ENCODE measurements around the gene TOMM6. TPM values are rescaled to one million over a fixed set of nuclear protein-coding genes. Genes with fewer than 3 reads are reported as not detected.
A peak's percentile ranks its signal among the peaks of the same experiment; 100 is the strongest.

TOMM6 gene
- total RNA-seq = 56.3 TPM

DNA sequence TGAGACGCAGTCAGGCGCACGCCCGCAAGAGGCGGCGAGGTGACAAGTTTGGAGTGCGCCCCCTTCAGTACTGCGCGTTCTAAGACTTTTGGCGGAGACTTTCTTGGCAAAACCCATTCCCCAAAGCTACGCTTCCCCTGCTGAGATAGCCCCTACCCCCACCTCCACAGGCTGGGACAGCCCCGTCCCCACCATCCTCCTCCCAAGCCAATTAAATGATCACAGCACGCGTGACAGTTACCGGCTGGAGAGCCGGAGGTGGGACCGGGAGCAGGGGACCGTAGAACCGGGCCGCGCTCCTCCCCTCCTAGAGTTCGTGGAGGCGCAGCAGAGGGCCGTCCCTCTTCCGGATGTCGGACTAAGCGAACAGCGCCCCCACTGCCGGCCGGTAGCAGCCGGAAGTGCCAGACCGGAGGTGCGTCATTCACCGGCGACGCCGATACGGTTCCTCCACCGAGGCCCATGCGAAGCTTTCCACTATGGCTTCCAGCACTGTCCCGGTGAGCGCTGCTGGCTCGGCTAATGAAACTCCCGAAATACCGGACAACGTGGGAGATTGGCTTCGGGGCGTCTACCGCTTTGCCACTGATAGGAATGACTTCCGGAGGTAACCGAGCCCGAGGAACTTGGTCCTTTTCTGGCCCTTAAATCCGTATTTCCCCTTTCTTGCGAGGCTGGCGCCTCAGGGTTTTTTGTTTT, at the start of gene TOMM6:
Gene TOMM6 (plus strand): TSS at position 476 of the 699 bp plus-strand sequence. CDS start 4 bp downstream, at position 480.
- Histone ChIP-seq H3K4me3 (ENCODE audit: low read length) (peak within 1 kb of the TSS; percentile 85), H3K9me3 (ENCODE audit: low read depth, low read length) (no peaks in the 10 kb centered on the region), H3K4me1 (ENCODE audit: insufficient read depth, low read length) (peaks cover 39% of the 10 kb centered on the region), H3K27me3 (ENCODE audit: insufficient read depth, low read length) (no peaks in the 10 kb centered on the region)

GRCh38 chr6:41739041-41739440, 48.5 kb upstream of the TOMM6 start:
- peaks cover 6% of the 10 kb centered on the region for H3K4me1 ChIP-seq (ENCODE audit: insufficient read depth, low read length)

DNA sequence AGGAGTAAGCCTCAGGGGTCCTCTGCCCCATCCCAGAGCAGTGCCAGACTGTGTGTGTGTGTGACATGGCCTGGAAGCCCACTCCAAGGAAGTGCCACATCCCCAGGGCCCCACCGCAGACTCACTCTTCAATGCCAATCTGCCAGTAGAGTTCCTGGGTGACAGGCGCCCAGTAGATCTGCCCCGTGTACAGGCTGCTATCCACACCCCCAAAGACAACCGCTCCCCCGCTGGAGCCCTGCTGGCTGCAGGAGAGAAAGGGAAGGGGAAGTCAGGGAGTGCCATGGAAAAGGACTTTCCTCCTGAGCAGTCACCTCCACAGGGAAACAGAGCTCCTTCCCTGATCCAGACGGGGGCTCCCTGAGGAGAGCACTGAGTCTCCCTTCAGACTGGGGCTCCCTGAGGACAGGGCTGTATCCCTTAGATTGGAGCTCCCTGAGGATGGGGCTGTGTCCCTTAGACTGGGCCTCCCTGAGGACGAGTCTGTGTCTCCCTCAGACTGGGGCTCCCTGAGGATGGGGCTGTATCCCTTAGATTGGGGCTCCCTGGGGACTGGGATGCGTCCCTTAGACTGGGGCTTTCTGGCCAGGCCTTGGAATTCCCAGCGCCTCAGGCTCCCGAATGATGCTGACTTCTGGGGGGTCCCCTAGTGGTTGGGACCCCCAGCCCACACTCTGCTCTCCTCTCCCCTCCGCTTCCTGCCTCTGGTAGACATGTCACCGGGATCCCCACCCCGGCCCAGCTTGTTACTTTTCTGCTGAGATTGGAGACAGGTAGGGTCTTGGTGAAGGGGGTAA, 46.9 kb upstream of the TOMM6 start:
- no peaks in the 10 kb centered on the region for H3K9me3 ChIP-seq (ENCODE audit: low read depth, low read length)
- no peaks in the 10 kb centered on the region for H3K27me3 ChIP-seq (ENCODE audit: insufficient read depth, low read length)
- H3K4me1 ChIP-seq (ENCODE audit: insufficient read depth, low read length) = peaks cover 6% of the 10 kb centered on the region
- no peak overlapping the region for H3K4me3 ChIP-seq (ENCODE audit: low read length)

More at GRCh38 chr6:41739041-41739440, 48.5 kb upstream of the TOMM6 start:
- Histone ChIP-seq H3K27me3 (ENCODE audit: insufficient read depth, low read length) (no peaks in the 10 kb centered on the region), H3K9me3 (ENCODE audit: low read depth, low read length) (no peaks in the 10 kb centered on the region), H3K4me3 (ENCODE audit: low read length) (no peak overlapping the region)

DNA sequence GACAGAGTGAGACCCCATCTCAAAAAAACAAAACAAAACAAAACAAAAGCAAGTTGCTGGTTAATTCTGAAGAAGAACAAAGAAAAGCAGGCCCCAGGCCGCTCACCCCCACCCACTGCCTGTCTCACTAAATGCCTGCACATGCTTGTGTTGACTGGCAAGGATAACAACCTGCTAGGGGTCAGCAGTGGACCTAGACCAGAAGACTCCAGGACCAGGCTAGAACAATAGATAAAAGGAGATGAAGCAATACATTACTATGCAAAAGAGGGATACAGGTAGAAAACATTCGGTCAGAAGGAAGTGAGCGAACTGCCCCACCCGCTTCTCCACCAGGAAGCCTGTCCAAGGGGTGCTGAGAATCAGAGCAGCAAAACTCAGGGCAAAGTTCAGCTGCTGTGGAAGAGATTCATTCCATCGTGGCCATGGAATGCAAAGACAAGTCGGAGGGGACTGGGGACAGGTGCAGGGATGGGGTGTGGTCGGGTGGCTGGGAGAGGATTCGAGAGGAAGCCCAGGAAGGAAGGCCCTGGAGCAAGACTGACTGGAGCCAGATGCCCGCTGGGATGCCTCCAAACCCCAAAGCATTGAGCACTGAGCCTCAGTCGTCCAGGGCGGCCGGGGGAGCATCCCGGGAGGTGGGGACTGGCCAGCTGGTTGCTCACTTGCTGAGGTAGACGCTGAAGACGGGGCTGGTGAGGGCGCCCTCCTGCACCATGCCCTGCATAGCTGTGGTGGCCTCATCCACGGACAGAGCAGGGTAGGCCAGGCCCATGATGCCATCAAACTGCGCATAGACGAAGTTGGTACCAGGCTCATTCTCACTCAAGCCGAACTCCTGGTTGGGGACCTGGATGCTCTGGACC, 45.6 kb upstream of the TOMM6 start:
- Histone ChIP-seq H3K27me3 (ENCODE audit: insufficient read depth, low read length) (no peaks in the 10 kb centered on the region), H3K4me1 (ENCODE audit: insufficient read depth, low read length) (no peaks in the 10 kb centered on the region), H3K9me3 (ENCODE audit: low read depth, low read length) (no peaks in the 10 kb centered on the region), H3K4me3 (ENCODE audit: low read length) (no peak overlapping the region)

DNA sequence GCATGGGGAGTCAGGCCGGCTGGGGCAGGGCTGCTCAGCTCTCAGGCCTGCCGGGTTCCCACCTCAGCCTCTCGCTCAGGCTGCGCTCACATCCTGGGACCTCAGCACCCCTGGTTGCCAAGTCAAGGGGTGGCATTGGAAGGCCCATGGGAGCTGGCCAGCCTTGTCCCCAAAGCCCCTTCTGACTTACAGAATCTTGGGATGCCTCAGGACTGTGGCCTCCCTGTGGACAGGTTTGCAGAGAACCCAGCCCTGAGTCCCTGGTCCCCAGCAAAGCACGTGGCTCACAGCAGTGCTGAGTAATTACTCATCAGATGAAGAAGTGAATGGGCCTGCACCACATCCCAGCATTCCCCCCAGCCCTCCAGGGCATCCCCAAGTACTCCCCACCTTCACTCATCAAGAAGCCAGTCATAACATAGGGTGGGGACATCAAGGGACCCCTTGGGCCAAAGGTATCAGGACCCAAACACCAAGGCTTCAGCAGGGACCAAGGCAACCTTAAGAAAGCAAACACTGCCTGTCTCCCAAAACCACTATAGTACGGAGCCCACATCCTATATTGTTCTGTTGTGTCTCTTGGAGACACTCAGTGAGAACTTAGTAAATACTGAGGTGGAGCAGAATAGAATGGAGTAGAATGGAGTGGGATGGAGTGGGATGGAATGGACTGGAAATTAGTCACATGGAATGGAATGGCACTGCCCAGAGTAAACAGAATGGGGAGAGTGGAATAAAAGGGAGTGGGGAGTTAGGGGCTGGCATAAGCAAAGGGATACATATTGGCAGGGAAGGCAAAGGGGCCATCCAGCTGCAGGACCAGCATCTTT, 43.9 kb upstream of the TOMM6 start:
- H3K4me1 ChIP-seq (ENCODE audit: insufficient read depth, low read length) = no peaks in the 10 kb centered on the region
- no peaks in the 10 kb centered on the region for H3K9me3 ChIP-seq (ENCODE audit: low read depth, low read length)
- no peaks in the 10 kb centered on the region for H3K27me3 ChIP-seq (ENCODE audit: insufficient read depth, low read length)
- no peak overlapping the region for H3K4me3 ChIP-seq (ENCODE audit: low read length)

GRCh38 chr6:41744236-41744787, 43.2 kb upstream of the TOMM6 start:
- H3K4me1 ChIP-seq (ENCODE audit: insufficient read depth, low read length) = no peaks in the 10 kb centered on the region
- no peaks in the 10 kb centered on the region for H3K9me3 ChIP-seq (ENCODE audit: low read depth, low read length)
- no peak overlapping the region for H3K4me3 ChIP-seq (ENCODE audit: low read length)
- H3K27me3 ChIP-seq (ENCODE audit: insufficient read depth, low read length) = no peaks in the 10 kb centered on the region

- Histone ChIP-seq H3K9me3 (ENCODE audit: low read depth, low read length) (no peaks in the 10 kb centered on the region), H3K4me1 (ENCODE audit: insufficient read depth, low read length) (no peaks in the 10 kb centered on the region), H3K4me3 (ENCODE audit: low read length) (no peak overlapping the region), H3K27me3 (ENCODE audit: insufficient read depth, low read length) (no peaks in the 10 kb centered on the region)
These were observed 41.4 kb upstream of the TOMM6 start for GRCh38 chr6:41746107-41746506.

DNA sequence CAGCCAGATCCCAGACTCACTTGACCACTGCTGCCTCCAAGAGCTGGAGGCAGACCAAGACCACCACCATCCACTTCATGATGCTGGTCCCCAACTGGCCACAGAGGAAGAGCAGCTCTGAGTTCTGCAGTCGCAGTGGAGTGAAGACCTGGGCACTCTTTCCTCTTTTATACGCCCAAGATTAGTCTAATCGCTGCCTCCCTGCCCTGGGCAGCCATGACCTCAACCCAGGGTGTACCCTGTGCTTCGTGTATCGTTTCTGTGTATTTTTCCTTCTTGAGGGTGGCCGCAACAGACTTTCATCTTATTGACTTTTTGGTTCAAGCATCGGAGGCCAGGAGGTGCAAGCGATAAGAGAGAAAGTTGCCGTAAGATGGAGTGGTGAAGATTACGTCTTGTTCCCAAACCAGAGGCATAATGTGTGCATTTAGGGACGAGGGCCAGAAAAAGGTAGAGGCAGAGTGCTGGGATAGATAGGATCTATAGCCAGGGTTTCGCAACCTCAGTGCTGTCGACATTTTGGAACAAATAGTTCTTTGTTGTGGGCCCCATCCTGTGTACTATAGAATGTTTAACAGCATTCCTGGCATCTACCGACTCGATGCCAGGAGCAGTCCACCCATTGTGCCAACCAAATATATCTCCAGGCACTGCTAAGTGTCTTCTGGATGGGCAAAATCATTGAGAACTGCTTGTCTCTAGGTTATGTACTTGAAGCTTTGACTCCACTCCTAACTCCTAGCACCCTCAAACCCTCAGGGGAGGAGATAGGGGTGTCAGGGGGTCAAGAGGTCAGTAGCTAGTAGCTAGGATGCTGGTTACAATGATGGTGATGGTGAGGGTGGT, 40.0 kb upstream of the TOMM6 start, which contains the start of gene PGC:
Gene PGC (minus strand): TSS at position 142 of the 846 bp plus-strand sequence. CDS start 63 bp downstream, at position 79.
- no peaks in the 10 kb centered on the region for H3K4me1 ChIP-seq (ENCODE audit: insufficient read depth, low read length)
- no peak within 1 kb of the TSS for H3K4me3 ChIP-seq (ENCODE audit: low read length)
- no peaks in the 10 kb centered on the region for H3K9me3 ChIP-seq (ENCODE audit: low read depth, low read length)
- no peaks in the 10 kb centered on the region for H3K27me3 ChIP-seq (ENCODE audit: insufficient read depth, low read length)

DNA sequence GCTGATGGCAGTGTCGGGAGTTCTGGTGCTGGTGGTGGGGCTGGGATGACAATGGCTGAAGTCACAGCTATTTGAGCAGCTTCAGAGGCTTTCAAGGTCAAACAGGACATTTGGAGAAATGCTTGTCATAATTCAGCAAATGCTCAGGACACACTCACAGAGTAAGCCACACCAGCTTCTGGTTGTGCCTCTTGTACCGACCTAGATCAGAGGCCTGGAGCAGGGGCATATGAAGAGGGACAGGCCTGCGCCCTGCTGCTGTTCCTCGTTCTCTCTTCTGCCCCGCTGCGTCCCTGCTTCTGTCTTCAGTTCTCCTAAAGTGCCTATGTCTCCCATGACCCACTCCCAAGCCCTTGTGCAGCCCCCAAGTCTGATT, 39.4 kb upstream of the TOMM6 start:
- H3K27me3 ChIP-seq (ENCODE audit: insufficient read depth, low read length) = no peaks in the 10 kb centered on the region
- H3K9me3 ChIP-seq (ENCODE audit: low read depth, low read length) = no peaks in the 10 kb centered on the region
- no peak overlapping the region for H3K4me3 ChIP-seq (ENCODE audit: low read length)
- H3K4me1 ChIP-seq (ENCODE audit: insufficient read depth, low read length) = no peaks in the 10 kb centered on the region

DNA sequence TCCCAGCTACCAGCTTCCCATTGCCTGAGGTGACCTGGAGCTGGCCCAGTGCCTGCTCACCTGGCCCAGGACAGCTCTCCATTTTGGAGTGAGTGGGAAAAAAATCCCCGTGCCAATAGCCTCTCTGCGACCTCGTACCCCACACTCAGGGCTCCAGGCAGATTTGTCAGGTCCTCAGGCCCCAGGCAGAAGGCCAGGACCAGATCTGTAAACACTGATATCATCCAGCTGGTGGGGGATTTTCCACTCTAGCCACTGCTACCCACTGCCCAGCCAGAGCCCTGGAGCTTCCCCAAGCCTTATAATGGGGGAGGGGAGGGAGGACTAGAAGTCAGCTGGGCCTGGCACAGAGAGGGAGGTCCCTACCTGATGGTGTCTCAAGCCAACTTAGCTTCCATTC, 39.0 kb upstream of the TOMM6 start:
- no peaks in the 10 kb centered on the region for H3K27me3 ChIP-seq (ENCODE audit: insufficient read depth, low read length)
- H3K4me1 ChIP-seq (ENCODE audit: insufficient read depth, low read length) = no peaks in the 10 kb centered on the region
- no peaks in the 10 kb centered on the region for H3K9me3 ChIP-seq (ENCODE audit: low read depth, low read length)
- no peak overlapping the region for H3K4me3 ChIP-seq (ENCODE audit: low read length)

DNA sequence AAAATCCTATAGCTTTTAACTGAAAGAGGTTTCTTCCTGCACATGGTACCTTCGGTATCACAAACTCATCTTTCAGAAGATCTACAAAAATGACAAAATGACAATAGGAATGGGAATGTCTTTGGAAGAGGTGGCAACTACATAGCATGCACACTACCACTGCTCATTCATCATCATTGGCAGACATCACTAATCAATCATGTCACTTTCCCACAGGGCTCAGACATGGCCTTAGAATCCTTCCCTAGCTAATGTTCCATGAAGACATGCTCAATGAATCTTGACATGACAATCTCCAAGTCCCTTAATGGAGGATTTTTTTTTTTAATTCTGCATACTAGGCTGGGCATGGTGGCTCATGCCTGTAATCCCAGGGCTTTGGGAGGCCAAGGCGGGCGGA, 37.1 kb upstream of the TOMM6 start:
- Histone ChIP-seq H3K9me3 (ENCODE audit: low read depth, low read length) (no peaks in the 10 kb centered on the region), H3K4me1 (ENCODE audit: insufficient read depth, low read length) (no peaks in the 10 kb centered on the region), H3K4me3 (ENCODE audit: low read length) (no peak overlapping the region), H3K27me3 (ENCODE audit: insufficient read depth, low read length) (no peaks in the 10 kb centered on the region)

GRCh38 chr6:41755895-41756294, 31.6 kb upstream of the TOMM6 start:
- H3K4me1 ChIP-seq (ENCODE audit: insufficient read depth, low read length) = no peaks in the 10 kb centered on the region
- H3K27me3 ChIP-seq (ENCODE audit: insufficient read depth, low read length) = no peaks in the 10 kb centered on the region
- H3K9me3 ChIP-seq (ENCODE audit: low read depth, low read length) = no peaks in the 10 kb centered on the region
- no peak overlapping the region for H3K4me3 ChIP-seq (ENCODE audit: low read length)

DNA sequence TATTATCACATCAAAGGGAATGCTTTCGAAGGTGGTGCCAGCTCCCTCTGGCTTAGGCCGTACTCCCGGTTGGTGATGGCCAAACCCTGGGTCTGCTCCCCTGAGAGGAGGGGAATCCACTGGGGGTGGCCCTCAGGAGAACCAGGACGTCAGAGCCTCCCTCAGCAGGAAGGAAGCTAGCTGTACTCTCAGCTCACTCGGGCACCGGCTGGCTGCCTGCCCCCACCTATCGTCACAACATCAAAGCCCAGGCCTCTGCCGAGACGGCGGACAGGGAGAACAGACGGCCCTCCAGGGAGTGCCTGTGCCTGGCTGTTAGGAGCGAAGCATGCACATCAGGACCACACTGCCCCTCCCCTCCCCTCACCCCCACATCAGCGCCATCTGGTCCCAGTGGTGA, 31.1 kb upstream of the TOMM6 start:
- Histone ChIP-seq H3K4me3 (ENCODE audit: low read length) (no peak overlapping the region), H3K9me3 (ENCODE audit: low read depth, low read length) (no peaks in the 10 kb centered on the region), H3K27me3 (ENCODE audit: insufficient read depth, low read length) (no peaks in the 10 kb centered on the region), H3K4me1 (ENCODE audit: insufficient read depth, low read length) (no peaks in the 10 kb centered on the region)
